CD1c-positive myeloid dendritic cell (primary cell): ENCODE data around the gene STK35.
"Not testable (repeated sequence)": the region's sequence is repeated elsewhere in the genome, so short reads cannot be mapped to it uniquely, and the experiment has no call there.

ENCODE experiments used
- DNase-seq: peaks from one replicate; pipeline ENCODE4 v3.0.0-alpha.2; 2016; ENCODE audit errors: extremely low spot score

STK35 gene

DNA sequence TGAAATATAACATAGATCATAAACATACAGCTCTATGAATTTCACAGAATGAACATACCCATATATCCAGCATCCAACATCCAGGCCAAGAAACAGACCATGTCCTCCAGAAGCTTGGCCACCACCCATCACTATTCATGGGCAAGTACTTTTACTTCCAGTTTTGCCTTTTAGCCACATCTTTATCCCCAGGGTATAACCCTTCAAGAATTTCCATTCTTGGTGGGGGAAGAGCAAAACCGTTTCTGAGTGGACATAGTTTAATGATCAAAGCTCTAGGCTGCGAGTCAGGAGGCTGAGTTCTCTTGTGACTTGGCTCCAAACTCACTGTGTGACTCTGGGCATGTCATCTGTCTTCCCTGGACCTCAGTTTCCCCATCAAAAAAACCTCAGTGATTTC, 78.3 kb downstream of the STK35 start:
- no peak for DNase-seq

DNA sequence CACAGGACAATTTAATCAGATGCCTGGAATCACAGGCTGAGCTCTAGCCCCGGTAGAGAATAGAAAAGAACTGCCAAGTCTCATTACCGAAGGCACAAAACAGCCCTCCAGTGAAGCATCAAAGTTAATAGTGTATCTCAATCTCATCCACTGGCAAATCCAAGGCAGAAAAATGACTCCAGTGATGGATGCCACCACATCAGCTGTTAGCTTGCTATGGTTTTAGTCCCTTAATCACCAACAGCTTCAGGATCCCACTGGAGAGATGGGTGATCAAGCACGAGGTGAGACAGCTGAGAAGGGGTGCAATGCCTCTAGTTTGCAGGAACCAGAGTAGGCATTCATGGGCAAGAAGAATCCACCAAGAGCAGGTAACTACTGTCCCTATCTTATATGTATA, 81.8 kb downstream of the STK35 start:
- DNase-seq = no peak

GRCh38 chr20:2184933-2185332, 83.3 kb downstream of the STK35 start:
- DNase-seq = not testable (repeated sequence)

GRCh38 chr20:2195614-2196013, 94.0 kb downstream of the STK35 start:
- DNase-seq = no peak

- DNase-seq = no peak
These were observed 95.5 kb downstream of the STK35 start for GRCh38 chr20:2197166-2197565.
